Erythroblast (primary cell): ENCODE results near the gene ZBTB7B.

Experiments
- GATA1 ChIP-seq: IDR thresholded peaks from 2 replicates; pipeline ENCODE4 v1.6.1; 2011; ENCODE audit warnings: low read depth, mild to moderate bottlenecking, control low read depth, low read length, moderate library complexity
- POLR2A ChIP-seq: IDR thresholded peaks from 2 replicates; pipeline ENCODE4 v1.6.1; 2011; ENCODE audit warnings: mild to moderate bottlenecking, low read length

- TF ChIP-seq POLR2A (no peak), GATA1 (no peak)
Measured at GRCh38 chr1:155024315-155024714, 21.7 kb downstream of the ZBTB7B start.
